Smooth muscle cell (in vitro differentiated cells): ENCODE data around the gene WDR5. TPM values are rescaled to one million over a fixed set of nuclear protein-coding genes. Genes with fewer than 3 reads are reported as not detected.

Experiments used
- DNase-seq: peaks from one replicate; lab custom pipeline; 2025; ENCODE audit not compliant: unreplicated experiment; lab: John Stamatoyannopoulos, UW
- H2AFZ ChIP-seq: fragments of 200-600 bp; sonication (generic); 2 replicates; pipeline ENCODE4 v1.6.0; 2016; ENCODE audit warnings: antibody characterized with exemption, low read depth, mild to moderate bottlenecking
- H3F3A ChIP-seq: fragments of 200-600 bp; sonication (generic); 2 replicates; pipeline ENCODE4 v1.6.0; 2017; ENCODE audit warnings: antibody characterized with exemption, low read depth
- H3K27ac ChIP-seq: fragments of 200-600 bp; sonication (generic); 2 replicates; pipeline ENCODE4 v1.5.1; 2016; ENCODE audit warnings: low read depth, mild to moderate bottlenecking
- H3K27me3 ChIP-seq: fragments of 200-600 bp; sonication (generic); 2 replicates; pipeline ENCODE4 v1.6.1; 2016; ENCODE audit warnings: low read depth, mild to moderate bottlenecking
- H3K36me3 ChIP-seq: fragments of 200-600 bp; sonication (generic); 2 replicates; pipeline ENCODE4 v1.5.1; 2016; ENCODE audit warnings: low read depth
- H3K4me1 ChIP-seq: fragments of 200-600 bp; sonication (generic); 2 replicates; pipeline ENCODE4 v1.5.1; 2016; ENCODE audit warnings: low read depth
- H3K4me2 ChIP-seq: fragments of 200-600 bp; sonication (generic); 2 replicates; pipeline ENCODE4 v1.6.0; 2016; ENCODE audit warnings: mild to moderate bottlenecking
- H3K4me3 ChIP-seq: fragments of 200-600 bp; sonication (generic); 2 replicates; pipeline ENCODE4 v1.5.1; 2016; ENCODE audit warnings: mild to moderate bottlenecking
- H3K79me2 ChIP-seq: fragments of 200-600 bp; sonication (generic); 2 replicates; pipeline ENCODE4 v1.6.0; 2016; ENCODE audit warnings: low read depth, mild to moderate bottlenecking
- H3K9ac ChIP-seq: fragments of 200-600 bp; sonication (generic); 2 replicates; pipeline ENCODE4 v1.6.0; 2016; ENCODE audit warnings: low read depth
- H3K9me3 ChIP-seq: fragments of 200-600 bp; sonication (generic); replicated peaks from 2 replicates; pipeline ENCODE4 v1.5.1; 2016; ENCODE audit warnings: low read depth
- H4K20me1 ChIP-seq: fragments of 200-600 bp; sonication (generic); 2 replicates; pipeline ENCODE4 v1.6.0; 2016; ENCODE audit warnings: low read depth
- WGBS: methylation state at CpG from one replicate; pipeline ENCODE4 v1.1.7; 2016; ENCODE audit warnings: low lambda C conversion rate; 5-methylcytosine and 5-hydroxymethylcytosine counted together
- polyA plus RNA-seq: library from polyadenylated mRNA; unstranded; fragments of >200 nt; fragmentation: Nextera tagmentation; extraction: Ambion mirVana; gene quantifications from 2 replicates; pipeline ENCODE4 v1.2.1, GENCODE V29; 2016
- total RNA-seq: library from RNA; depleted of rRNA; stranded (reverse); fragments of >200 nt; gene quantifications from 2 replicates; pipeline ENCODE4 v1.2.3, GENCODE V29; 2014
- TF ChIP-seq, protein P1 (sequence below): fragments of 200-600 bp; sonication (generic); IDR thresholded peaks from 2 replicates; pipeline ENCODE4 v1.5.1; 2017; ENCODE audit warnings: borderline replicate concordance, mild to moderate bottlenecking, antibody characterized with exemption; ENCODE audit not compliant: insufficient read depth, poor library complexity, severe bottlenecking

Gene WDR5
- total and polyA plus RNA-seq, 2 experiments from 2014 or later: 9.8 to 15.7 TPM

DNA sequence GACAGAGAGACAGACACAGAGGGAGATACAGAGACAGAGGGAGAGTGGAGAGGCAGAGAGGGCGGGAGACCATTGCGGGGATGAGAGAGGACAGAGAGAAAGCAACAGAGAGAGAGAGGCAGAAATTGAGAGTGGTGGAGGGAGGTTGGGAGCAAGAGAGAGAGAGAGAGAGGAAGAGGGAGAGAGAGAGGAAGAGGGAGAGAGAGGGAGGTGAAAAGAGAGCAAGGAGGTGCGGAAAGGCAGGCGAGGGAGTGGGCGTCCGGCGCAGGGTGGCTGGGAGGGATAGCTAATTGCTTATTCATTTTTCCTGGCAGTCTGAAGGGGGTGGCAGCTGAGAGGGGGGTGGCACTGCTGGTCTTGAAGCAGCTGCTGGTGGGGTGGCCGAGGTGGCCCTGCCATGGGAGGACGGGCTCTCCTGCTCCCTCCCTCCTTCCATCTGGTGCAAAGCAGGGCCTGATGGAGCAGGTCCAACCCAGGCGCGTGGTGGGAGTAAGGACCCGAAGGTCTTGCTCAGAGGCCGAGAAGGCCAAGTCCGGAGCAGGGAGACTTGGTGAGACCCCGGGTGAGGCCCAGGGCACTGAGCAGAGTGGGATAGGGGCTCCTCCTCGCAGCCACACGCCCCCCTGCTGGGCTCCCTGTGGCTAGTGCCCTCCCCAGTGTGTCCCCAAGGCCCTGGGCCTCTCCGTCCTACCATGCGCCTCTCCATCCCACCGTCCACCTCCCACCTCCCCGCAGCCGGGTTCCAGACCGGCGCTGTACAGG lies 53.8 kb downstream of the WDR5 start:
- DNase-seq: no peak
- no peaks in the 10 kb centered on the region for H3K9me3 ChIP-seq
- no peak overlapping the region for H3K4me3 ChIP-seq
- H3K36me3 ChIP-seq: no peaks in the 10 kb centered on the region
- H3F3A ChIP-seq: no peaks in the 10 kb centered on the region
- 84% methylated on average over 24 of the region's 24 CpGs for WGBS
- H3K79me2 ChIP-seq: no peaks in the 10 kb centered on the region
- peak overlapping the region; percentile 48 for H3K4me2 ChIP-seq
- TF ChIP-seq, protein P1, sequence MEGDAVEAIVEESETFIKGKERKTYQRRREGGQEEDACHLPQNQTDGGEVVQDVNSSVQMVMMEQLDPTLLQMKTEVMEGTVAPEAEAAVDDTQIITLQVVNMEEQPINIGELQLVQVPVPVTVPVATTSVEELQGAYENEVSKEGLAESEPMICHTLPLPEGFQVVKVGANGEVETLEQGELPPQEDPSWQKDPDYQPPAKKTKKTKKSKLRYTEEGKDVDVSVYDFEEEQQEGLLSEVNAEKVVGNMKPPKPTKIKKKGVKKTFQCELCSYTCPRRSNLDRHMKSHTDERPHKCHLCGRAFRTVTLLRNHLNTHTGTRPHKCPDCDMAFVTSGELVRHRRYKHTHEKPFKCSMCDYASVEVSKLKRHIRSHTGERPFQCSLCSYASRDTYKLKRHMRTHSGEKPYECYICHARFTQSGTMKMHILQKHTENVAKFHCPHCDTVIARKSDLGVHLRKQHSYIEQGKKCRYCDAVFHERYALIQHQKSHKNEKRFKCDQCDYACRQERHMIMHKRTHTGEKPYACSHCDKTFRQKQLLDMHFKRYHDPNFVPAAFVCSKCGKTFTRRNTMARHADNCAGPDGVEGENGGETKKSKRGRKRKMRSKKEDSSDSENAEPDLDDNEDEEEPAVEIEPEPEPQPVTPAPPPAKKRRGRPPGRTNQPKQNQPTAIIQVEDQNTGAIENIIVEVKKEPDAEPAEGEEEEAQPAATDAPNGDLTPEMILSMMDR: no peak
- no peak overlapping the region for H3K9ac ChIP-seq
- H2AFZ ChIP-seq: peak overlapping the region; percentile 55
- no peaks in the 10 kb centered on the region for H4K20me1 ChIP-seq
- no peaks in the 10 kb centered on the region for H3K27me3 ChIP-seq
- H3K4me1 ChIP-seq: no peaks in the 10 kb centered on the region
- H3K27ac ChIP-seq: no peak overlapping the region

DNA sequence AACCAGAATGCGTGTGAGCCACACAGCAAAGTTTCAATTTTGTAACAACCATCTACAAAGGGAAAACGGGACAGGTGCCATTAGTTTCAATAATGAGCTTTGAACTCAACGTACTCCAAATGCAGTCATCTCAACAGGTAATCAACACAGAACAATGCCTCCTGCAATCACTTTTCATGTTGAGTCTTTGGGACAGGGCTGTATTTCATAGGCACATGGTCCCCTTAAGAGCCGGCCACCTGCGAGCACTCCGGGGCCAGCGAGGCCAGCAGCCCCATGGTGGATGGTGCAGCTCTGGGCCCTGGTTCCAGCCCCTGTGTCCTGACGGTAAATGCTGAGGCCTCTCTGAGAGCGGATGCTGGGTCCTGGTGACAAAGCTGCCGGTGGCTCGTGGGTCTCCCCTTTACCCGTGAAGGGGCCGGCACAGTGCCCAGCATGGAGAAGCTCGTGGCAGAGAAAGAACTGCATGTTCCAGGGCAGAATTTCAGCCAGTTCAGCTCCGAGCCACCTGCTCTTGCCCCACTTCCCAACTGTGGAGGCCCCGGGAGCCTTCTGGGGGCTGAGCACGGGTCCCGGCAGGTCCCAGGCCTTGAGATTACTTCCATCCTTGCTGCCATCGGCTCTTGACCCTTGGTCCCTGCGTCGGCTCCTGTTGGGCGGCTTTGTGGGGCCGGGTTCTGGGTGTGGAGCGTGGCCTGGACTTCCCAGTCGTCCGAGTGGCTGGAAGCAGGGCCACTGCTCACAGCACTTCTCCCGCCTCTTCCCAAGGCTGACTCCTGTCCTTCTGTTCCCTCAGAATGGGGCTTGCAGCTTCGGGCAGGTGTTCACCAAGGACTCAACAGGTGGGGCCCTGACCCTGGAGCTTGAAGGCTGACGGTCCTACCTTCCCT lies 54.6 kb downstream of the WDR5 start:
- H3K9ac ChIP-seq: no peak overlapping the region
- DNase-seq: no peak
- H3K27ac ChIP-seq: no peak overlapping the region
- H3K4me2 ChIP-seq: no peak overlapping the region
- H3K4me3 ChIP-seq: no peak overlapping the region
- H2AFZ ChIP-seq: no peak overlapping the region
- no peaks in the 10 kb centered on the region for H3K36me3 ChIP-seq
- H3K9me3 ChIP-seq: no peaks in the 10 kb centered on the region
- H3K27me3 ChIP-seq: no peaks in the 10 kb centered on the region
- TF ChIP-seq, protein P1: no peak
- no peaks in the 10 kb centered on the region for H4K20me1 ChIP-seq
- H3K4me1 ChIP-seq: no peaks in the 10 kb centered on the region
- H3K79me2 ChIP-seq: no peaks in the 10 kb centered on the region
- 93% methylated on average over 29 of the region's 29 CpGs for WGBS
- no peaks in the 10 kb centered on the region for H3F3A ChIP-seq

DNA sequence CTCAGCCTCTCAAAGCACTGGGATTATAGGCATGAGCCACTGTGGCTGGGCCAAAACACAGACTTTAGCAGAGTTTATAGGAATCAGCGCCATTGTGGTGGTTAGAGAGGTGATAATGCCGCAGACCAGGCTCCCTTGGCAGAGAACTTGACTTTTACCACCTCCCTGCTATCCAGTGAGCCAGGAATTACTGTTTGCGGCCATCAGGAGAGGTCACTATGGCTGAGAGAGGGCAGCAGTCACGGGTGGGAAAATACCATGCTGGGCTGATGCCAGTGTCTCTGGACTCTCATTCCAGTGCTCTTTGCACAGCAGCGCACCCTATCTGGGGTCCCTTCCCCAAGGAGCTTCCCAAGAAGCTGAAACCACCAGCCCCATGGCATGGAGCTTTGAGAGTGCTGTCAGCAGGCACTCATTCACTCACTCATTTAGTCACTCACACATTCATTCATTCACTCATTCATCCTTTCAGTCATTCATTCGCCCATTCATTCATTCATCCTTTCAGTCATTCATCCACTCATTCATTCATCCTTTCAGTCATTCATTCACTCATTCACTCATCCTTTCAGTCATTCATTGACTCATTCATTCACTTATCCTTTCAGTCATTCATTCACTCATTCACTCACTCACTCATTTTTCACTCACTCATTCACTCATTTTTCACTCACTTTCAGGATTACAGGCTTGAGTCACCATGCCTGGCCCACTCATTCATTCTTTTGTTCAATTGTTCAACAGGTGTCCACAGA lies 55.8 kb downstream of the WDR5 start:
- Histone ChIP-seq H3K36me3 (no peaks in the 10 kb centered on the region), H3K27me3 (no peaks in the 10 kb centered on the region), H3K9me3 (no peaks in the 10 kb centered on the region), H4K20me1 (no peaks in the 10 kb centered on the region), H2AFZ (no peak overlapping the region), H3K4me3 (no peak overlapping the region), H3F3A (no peaks in the 10 kb centered on the region), H3K27ac (no peak overlapping the region), H3K79me2 (no peaks in the 10 kb centered on the region), H3K9ac (no peak overlapping the region), H3K4me1 (no peaks in the 10 kb centered on the region), H3K4me2 (no peak overlapping the region)
- 92% methylated on average over 6 of the region's 6 CpGs for WGBS
- TF ChIP-seq, protein P1: no peak
- no peak for DNase-seq
